Spleen (tissue), 11 donors: ENCODE measurements around the gene PTBP3. TPM values are rescaled to one million over a fixed set of nuclear protein-coding genes. Genes with fewer than 3 reads are reported as not detected.

Experiments
- DNase-seq: peaks from one replicate; pipeline ENCODE4 v3.0.0-alpha.2; 2020
- H3K27ac ChIP-seq, 8 donors: fragments of 200-600 bp; sonication (generic) in 7 of 8; 1 replicate in 4 of 8; 2 replicates in 4 of 8; pipeline versions ENCODE4 v1.5.0 to v1.8.0; 2016 to 2021; ENCODE audit warnings: inconsistent platforms in 4 of 8, mild to moderate bottlenecking in 4 of 8, moderate library complexity in 1 of 8
- H3K27me3 ChIP-seq, 7 donors: fragments of 200-600 bp; sonication (generic) in 6 of 7; replicated peaks in 1 of 7; 1 replicate in 4 of 7; 2 replicates in 3 of 7; pipeline versions ENCODE4 v1.5.0 to v1.8.0; 2016 to 2021; ENCODE audit warnings: inconsistent platforms in 3 of 7, mild to moderate bottlenecking in 1 of 7
- H3K36me3 ChIP-seq, 6 donors: fragments of 200-600 bp; sonication (generic) in 5 of 6; 1 replicate in 4 of 6; 2 replicates in 2 of 6; pipeline versions ENCODE4 v1.5.0 to v1.8.0; 2016 to 2021; ENCODE audit warnings: inconsistent platforms in 2 of 6
- H3K4me1 ChIP-seq, 6 donors: fragments of 200-600 bp; sonication (generic) in 5 of 6; 1 replicate in 3 of 6; 2 replicates in 3 of 6; pipeline versions ENCODE4 v1.5.0 to v1.8.0; 2016 to 2021; ENCODE audit warnings: inconsistent platforms in 3 of 6
- H3K4me3 ChIP-seq, 8 donors: fragments of 200-600 bp; sonication (generic) in 7 of 8; 1 replicate in 4 of 8; 2 replicates in 4 of 8; pipeline versions ENCODE4 v1.5.0 to v1.8.0; 2016 to 2021; ENCODE audit warnings: inconsistent platforms in 4 of 8, mild to moderate bottlenecking in 4 of 8, moderate library complexity in 2 of 8
- H3K9me3 ChIP-seq, 8 donors: fragments of 200-600 bp; sonication (generic) in 7 of 8; 1 replicate in 4 of 8; 2 replicates in 4 of 8; pipeline versions ENCODE4 v1.5.0 to v1.8.0; 2016 to 2021; ENCODE audit warnings: inconsistent platforms in 4 of 8
- CTCF ChIP-seq, 11 experiments: fragments of 200-600 bp in 7 of 11; fragments of 450-650 bp in 4 of 11; sonication (generic) in 4 of 11; IDR thresholded peaks in 8 of 11; conservative IDR thresholded peaks in 3 of 11; 1 replicate in 7 of 11; 2 replicates in 4 of 11; pipeline versions ENCODE4 v1.4.0 to v1.8.0; 2016 to 2021; ENCODE audit warnings: antibody characterized with exemption in 11 of 11, inconsistent platforms in 4 of 11, mild to moderate bottlenecking in 1 of 11
- POLR2A ChIP-seq, 3 donors: fragments of 450-650 bp; IDR thresholded peaks; one replicate each; pipeline ENCODE4 v1.5.1; 2017; ENCODE audit warnings: antibody characterized with exemption in 3 of 3, mild to moderate bottlenecking in 1 of 3
- POLR2AphosphoS5 ChIP-seq, 3 donors: sonication (generic); formaldehyde crosslinking; IDR thresholded peaks; one replicate each; pipeline ENCODE4 v1.5.1; 2017; ENCODE audit warnings: antibody characterized with exemption in 3 of 3
- WGBS, 5 donors: extraction: QIAGEN DNeasy Blood & Tissue Kit in 3 of 5; methylation state at CpG; one replicate each; pipeline versions ENCODE4 v1.1.5 to v1.1.7; 2013 to 2018; 5-methylcytosine and 5-hydroxymethylcytosine counted together
- intact Hi-C: fragments of 100-400 bp; cut with DNase I; formaldehyde crosslinking; loops from one replicate; pipeline ENCODE4 v1.15.0; 2023; ENCODE audit warnings: low total_unique reads
- polyA plus RNA-seq, 3 donors: library from polyadenylated mRNA; stranded (reverse); fragments of 200-250 nt; gene quantifications; one replicate each; pipeline ENCODE4 v1.2.1, GENCODE V29; 2013
- total RNA-seq, 7 donors: library from RNA; depleted of rRNA in 3 of 7; stranded (reverse); fragments of >200 nt in 3 of 7; fragmentation: NEBNext Ultra II Directional in 4 of 7; extraction: Animal tissue kit (Norgen Biotek cat#: 25700) in 4 of 7; gene quantifications; one replicate each; pipeline versions ENCODE4 v1.1.0 to v1.2.1, GENCODE V29; 2016 to 2021
- donor health status: healthy with polysubstance abuse.
- donor health status: DM: no; HTN: no; CAD: no; lungs with moderate emphysema.
- donor health status: DM: no; HTN: no; CAD: no.
- donor health status: Bipolar disorder and iron deficiency.
- donor health status: healthy.
- donor health status: DM: no; HTN: no; CAD: no.
- donor health status: DM: yes; HTN: yes; CAD: no.

The PTBP3 gene
- total and polyA plus RNA-seq, 10 donors, result 10.6 to 107 (median 85.6) TPM

GRCh38 chr9:112239284-112239683 lies 94.1 kb downstream of the PTBP3 start:
- intact Hi-C loops, result no loop called here
- Histone ChIP-seq H3K27me3 (no peaks in the 10 kb centered on the region), H3K9me3 (no peaks in the 10 kb centered on the region), H3K27ac (no peak overlapping the region), H3K4me1 (no peaks in the 10 kb centered on the region), H3K4me3 (no peak overlapping the region), H3K36me3 (peaks cover 0 to 86% (median 10%) of the 10 kb centered on the region in 6 donors)
- WGBS, 5 donors, result 56 to 97% (median 93%) methylated on average over 3 of the region's 3 CpGs
- no peak for DNase-seq
- TF ChIP-seq POLR2A (IDR thresholded peaks at IDR 0.05) (no peak), POLR2AphosphoS5 (IDR thresholded peaks at IDR 0.05) (no peak), CTCF (IDR thresholded peaks at IDR 0.05 in 8 of 11, conservative IDR thresholded peaks at IDR 0.05 in 3 of 11) (no peak)

- Histone ChIP-seq H3K36me3 (peaks cover 0 to 85% (median 11%) of the 10 kb centered on the region in 6 donors), H3K9me3 (no peaks in the 10 kb centered on the region), H3K4me1 (peaks cover 0 to 5% (median 0%) of the 10 kb centered on the region in 6 donors), H3K27me3 (no peaks in the 10 kb centered on the region), H3K4me3 (no peak overlapping the region), H3K27ac (no peak overlapping the region)
- TF ChIP-seq POLR2A (IDR thresholded peaks at IDR 0.05) (no peak), CTCF (IDR thresholded peaks at IDR 0.05 in 8 of 11, conservative IDR thresholded peaks at IDR 0.05 in 3 of 11) (no peak)
- 68 to 99% (median 95%) methylated on average over 4 of the region's 4 CpGs for WGBS, 5 donors
- DNase-seq, result no peak
- intact Hi-C loops, result no loop called here
Observed at GRCh38 chr9:112234779-112235178, 98.6 kb downstream of the PTBP3 start.

DNA sequence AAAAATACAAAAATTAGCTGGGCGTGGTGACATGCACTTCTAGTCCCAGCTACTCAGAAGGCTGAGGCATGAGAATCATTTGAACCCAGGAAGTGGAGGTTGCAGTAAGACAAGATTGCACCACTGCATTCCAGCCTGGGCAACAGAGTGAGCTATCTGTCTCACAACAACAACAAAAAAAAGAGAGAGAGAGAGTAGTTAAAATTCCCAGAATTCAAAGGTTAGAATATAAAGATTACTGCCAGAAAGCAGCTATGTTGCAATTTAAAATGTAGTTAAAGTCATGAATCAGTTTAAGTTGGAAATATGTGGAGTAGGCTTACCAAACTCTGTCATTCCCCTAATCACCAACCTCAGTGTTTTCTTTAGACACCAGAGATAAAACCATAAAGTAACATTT lies 99.7 kb downstream of the PTBP3 start:
- Histone ChIP-seq H3K36me3 (peaks cover 0 to 88% (median 14%) of the 10 kb centered on the region in 6 donors), H3K9me3 (no peaks in the 10 kb centered on the region), H3K27me3 (no peaks in the 10 kb centered on the region), H3K4me3 (no peak overlapping the region), H3K27ac (no peak overlapping the region), H3K4me1 (peaks cover 0 to 5% (median 0%) of the 10 kb centered on the region in 6 donors)
- TF ChIP-seq POLR2AphosphoS5 (IDR thresholded peaks at IDR 0.05) (no peak), CTCF (IDR thresholded peaks at IDR 0.05 in 8 of 11, conservative IDR thresholded peaks at IDR 0.05 in 3 of 11) (no peak), POLR2A (IDR thresholded peaks at IDR 0.05) (no peak)
- no peak for DNase-seq
- 50 to 90% (median 81%) methylated on average over 1 of the region's 1 CpG for WGBS, 5 donors
- intact Hi-C loops, result no loop called here

- no peaks in the 10 kb centered on the region for H3K27me3 ChIP-seq
- intact Hi-C loops, result no loop called here
- H3K9me3 ChIP-seq, result no peaks in the 10 kb centered on the region
- H3K36me3 ChIP-seq, result peaks cover 0 to 88% (median 26%) of the 10 kb centered on the region in 6 donors
- DNase-seq, result no peak
- H3K4me1 ChIP-seq, result peaks cover 0 to 5% (median 0%) of the 10 kb centered on the region in 6 donors
- 95 to 100% (median 96%) methylated on average over 1 of the region's 1 CpG for WGBS, 5 donors
- H3K27ac ChIP-seq, result no peak overlapping the region
- no peak for TF ChIP-seq CTCF (IDR thresholded peaks at IDR 0.05 in 8 of 11, conservative IDR thresholded peaks at IDR 0.05 in 3 of 11)
- TF ChIP-seq POLR2A (IDR thresholded peaks at IDR 0.05), result no peak
- no peak for TF ChIP-seq POLR2AphosphoS5 (IDR thresholded peaks at IDR 0.05)
- no peak overlapping the region for H3K4me3 ChIP-seq
Observed at GRCh38 chr9:112232233-112232632, 101.2 kb downstream of the PTBP3 start.
